HG02870 (cell line): ENCODE results near the gene ARL6IP1.

ENCODE experiments used
- ATAC-seq: cut with Tn5 transposase; IDR thresholded peaks from one replicate; pipeline ENCODE4 v1.9.1; 2021; ENCODE audit warnings: mild to moderate bottlenecking, moderate library complexity; ENCODE audit not compliant: unreplicated experiment

Gene ARL6IP1

GRCh38 chr16:18801145-18801972 lies at the start of gene ARL6IP1:
TSS of gene ARL6IP1 (minus strand) at chr16:18801549. CDS start at chr16:18801466, 83 bp downstream.
- ATAC-seq = peak; percentile 90

DNA sequence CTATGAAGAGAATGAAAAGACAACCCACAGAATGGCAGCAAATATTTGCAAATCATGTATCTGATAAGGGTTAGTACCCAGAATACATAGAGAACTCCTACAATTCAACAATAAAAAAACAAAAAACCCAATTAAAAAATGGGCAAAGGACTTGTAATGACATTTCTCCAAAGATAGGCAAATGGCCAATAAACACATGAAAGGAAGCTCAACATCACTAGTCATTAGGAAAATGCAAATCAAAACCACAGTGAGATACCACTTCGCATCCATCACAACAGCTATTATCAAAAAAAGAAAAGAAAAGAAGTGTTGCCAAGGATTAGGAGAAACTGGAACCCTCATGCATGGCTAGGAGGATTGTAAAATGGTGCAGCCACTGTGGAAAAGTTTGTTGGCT lies 45.1 kb upstream of the ARL6IP1 start:
- no peak for ATAC-seq

DNA sequence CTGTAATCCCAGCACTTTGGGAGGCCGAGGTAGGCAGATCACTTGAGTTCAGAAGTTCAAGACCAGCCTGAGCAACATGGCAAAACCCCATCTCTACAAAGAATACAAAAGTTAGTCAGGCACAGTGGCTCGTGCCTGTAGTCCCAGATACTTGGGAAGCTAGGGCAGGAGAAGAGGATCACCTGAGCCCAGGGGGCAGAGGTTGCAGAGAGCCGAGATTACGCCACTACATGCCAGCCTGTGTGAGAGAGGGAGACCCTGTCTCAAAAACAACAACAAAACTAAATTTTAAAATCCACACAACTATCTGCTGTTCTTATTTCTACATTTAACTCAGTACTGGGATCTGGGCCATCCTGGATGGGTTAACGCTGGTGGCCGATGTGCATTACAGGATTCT lies 41.2 kb upstream of the ARL6IP1 start:
- ATAC-seq = no peak

- no peak for ATAC-seq
These were observed 40.6 kb upstream of the ARL6IP1 start for GRCh38 chr16:18841833-18842525.

GRCh38 chr16:18839555-18839954 lies 38.2 kb upstream of the ARL6IP1 start:
- ATAC-seq = no peak

GRCh38 chr16:18836702-18837101 lies 35.4 kb upstream of the ARL6IP1 start:
- ATAC-seq = no peak

DNA sequence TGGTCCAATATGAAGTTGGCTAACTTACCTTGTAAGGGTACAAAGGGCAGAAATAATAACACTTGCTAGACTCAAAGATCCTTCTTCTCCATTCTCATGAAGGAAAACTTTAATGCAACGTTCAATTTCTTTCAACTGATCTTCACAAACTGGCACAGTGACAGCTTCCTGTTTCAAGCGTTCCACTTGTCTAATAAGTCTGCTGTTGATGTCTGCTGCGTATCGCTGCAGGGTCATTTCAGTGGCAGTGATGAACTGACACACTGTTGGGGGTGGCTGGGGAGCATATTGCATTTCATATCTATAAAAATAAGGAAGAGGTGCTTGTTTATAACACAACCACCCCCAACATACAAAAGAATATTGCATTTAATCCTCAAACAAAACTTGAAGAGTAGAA lies 33.5 kb upstream of the ARL6IP1 start:
- ATAC-seq = no peak

DNA sequence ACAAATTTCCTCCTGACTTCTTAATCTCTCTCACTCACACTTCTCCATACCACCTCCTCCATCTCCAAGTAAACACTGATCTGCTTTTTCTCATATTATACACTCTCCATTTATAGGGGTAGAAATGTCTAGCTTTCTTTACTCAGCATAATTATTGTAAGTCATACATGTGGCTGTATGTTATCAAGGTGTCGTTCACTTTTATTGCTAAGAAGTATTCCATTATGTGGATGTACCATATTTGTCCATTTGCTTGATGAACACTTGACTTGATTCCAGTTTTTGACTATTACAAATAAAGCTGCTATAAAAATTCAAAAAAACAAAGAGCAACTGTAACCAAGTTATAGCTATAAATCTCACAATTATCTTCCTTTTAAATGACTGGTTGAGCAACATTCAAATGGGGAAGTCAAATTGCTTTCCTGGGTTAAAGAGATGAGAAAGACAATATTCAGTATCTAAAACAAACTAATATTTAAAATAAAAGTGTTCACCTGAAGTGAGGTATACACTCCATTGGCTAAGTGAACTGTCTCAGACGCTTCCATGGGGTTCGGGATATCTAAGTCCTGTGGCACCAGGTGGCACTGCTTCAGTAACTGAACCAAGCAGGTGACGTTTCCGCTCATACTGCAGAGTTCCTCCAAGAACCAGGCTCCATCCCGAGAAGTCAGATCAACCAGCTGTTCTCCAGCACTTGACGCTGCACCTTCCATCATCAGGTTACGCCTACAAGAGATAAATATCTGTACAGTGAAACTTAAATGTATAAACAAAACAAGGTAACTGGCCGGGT lies 32.6 kb upstream of the ARL6IP1 start:
- ATAC-seq = no peak

- no peak for ATAC-seq
These were observed 31.3 kb upstream of the ARL6IP1 start for GRCh38 chr16:18832613-18833012.

- no peak for ATAC-seq
These were observed 30.7 kb upstream of the ARL6IP1 start for GRCh38 chr16:18832006-18832405.

DNA sequence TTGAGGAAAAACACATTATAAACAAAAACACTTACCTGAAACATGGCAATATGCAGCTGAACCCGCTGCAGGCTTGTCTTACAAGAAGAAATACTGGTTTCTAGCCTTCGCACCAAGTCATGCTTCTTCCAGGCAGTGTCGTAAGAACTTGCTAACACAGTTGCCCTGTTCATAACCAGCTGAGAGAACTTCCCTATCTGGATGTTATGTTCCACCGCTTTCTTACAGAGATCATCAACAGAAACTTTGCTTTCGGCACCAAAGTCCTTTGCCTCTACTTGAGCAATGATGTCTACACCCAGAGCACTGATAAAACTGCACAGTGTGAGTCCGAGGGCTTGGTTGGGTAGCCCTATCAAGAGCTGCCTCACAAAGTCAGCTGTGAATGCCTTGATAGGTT lies 27.9 kb upstream of the ARL6IP1 start:
- no peak for ATAC-seq

DNA sequence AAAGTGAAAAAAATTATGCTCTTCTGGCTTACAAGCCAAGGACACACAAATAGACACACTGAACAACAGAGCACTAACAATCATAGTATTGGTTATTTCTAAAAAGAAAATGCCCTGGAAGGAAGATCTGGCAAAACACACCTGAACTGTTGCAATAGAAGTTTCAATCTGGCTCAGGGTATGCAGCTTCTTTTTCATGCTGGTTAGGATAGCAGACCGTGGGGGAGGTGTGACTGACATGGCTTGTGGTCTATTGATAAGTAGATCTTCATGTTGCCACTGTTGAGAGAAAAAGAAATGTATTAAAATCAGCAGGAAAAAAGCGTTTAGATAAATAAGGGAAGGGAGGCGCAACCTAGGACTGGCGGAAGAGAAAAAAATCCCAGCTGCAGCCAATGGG lies 26.5 kb upstream of the ARL6IP1 start:
- ATAC-seq = no peak

DNA sequence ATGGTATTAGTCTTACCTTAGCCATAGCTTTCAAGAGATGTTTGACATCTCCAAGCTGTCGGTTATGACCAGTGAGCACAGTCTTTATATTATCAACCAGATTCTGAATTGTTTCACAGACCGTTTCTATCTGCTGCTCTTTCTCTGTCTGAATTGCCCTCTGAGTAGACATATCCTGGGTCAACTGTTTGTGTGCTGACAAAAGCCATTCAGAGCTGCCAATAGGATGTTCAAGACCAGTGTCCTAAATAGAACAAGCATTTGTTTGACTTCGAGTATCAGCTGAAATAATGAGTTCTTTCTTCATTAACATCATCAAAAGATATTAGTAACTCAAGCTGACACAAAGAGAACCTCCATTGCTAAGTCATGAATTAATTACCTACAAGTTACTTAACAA lies 14.9 kb upstream of the ARL6IP1 start:
- ATAC-seq = no peak

GRCh38 chr16:18811925-18812324 lies 10.6 kb upstream of the ARL6IP1 start:
- ATAC-seq = no peak

DNA sequence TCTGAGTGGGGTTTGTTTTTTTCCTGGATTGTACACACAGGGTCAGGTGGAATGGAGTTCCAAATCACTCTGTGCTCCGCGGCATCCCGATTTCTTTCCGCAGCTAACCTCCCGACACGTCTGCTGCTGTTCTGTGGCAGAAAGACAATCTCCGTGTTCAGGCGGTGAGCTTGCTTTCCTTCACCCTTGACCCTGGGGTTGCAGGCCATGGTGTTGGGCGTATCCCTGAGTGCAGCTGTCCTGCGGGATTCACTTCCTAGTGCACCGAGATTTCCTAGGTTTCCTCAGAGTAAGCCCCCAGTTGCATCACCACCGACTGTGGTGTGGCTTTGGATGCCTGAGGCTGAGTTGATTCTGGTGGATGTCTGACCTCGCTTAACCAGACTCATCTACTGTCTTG lies 7.8 kb upstream of the ARL6IP1 start:
- no peak for ATAC-seq

DNA sequence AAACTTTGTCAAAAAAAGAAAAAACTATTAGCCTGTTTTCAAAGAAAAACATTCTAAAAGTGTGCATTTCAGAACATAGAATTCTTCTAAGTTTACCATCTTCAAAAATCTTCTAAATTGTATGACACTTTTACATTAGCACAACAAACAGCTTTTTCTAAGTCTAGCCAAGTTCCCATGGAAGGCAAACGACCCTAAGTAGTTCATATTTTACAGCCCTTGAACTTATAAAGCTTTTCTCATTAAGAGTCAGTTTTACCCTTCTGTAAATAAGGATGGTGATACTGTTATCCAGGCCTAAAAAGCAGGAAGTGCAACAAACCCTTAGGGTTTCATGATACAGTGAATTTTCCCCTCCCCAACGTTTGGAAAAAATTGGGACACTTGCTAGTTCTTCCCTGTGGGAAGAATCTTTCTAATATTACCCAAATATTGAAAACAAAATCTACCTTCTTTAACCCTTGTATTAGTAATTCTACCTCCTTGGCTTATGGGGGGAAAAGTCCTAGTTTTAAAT lies 4.0 kb upstream of the ARL6IP1 start:
- no peak for ATAC-seq

- no peak for ATAC-seq
These were observed 3.2 kb upstream of the ARL6IP1 start for GRCh38 chr16:18804540-18804939.

- no peak for ATAC-seq
These were observed 2.5 kb upstream of the ARL6IP1 start for GRCh38 chr16:18803569-18804462.

GRCh38 chr16:18802767-18803343 lies 1.5 kb upstream of the ARL6IP1 start:
- ATAC-seq = no peak

DNA sequence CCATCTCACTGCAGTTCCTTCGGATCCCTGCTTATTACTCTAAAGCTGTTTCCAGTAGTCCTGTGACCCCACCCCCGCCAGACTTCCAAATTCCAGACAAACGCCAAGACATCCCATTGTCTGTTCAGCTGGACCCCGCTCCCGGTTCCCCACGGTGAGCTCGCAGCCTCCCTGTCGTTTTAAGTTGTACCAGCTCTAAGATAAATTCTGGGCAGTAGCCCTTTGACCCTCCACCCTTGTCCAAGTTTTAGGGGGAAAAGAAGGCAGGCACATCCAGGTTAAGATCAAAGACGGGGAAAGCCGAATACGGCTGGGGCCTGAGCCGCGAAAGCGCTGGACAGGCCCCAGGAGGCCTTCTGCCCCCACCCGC lies 589 bp downstream of the ARL6IP1 start:
- ATAC-seq = no peak
